ENCODE results near the gene SNRNP35.
"Not testable (repeated sequence)": the region's sequence is repeated elsewhere in the genome, so short reads cannot be mapped to it uniquely, and the experiment has no call there.

Gene SNRNP35

GRCh38 chr12:123491056-123491455, 33.1 kb downstream of the SNRNP35 start:
- no peak for DNase-seq

- DNase-seq: no peak
Observed at GRCh38 chr12:123491481-123491880, 33.5 kb downstream of the SNRNP35 start.

GRCh38 chr12:123492339-123493039, 34.5 kb downstream of the SNRNP35 start:
- DNase-seq: not testable (repeated sequence)

DNA sequence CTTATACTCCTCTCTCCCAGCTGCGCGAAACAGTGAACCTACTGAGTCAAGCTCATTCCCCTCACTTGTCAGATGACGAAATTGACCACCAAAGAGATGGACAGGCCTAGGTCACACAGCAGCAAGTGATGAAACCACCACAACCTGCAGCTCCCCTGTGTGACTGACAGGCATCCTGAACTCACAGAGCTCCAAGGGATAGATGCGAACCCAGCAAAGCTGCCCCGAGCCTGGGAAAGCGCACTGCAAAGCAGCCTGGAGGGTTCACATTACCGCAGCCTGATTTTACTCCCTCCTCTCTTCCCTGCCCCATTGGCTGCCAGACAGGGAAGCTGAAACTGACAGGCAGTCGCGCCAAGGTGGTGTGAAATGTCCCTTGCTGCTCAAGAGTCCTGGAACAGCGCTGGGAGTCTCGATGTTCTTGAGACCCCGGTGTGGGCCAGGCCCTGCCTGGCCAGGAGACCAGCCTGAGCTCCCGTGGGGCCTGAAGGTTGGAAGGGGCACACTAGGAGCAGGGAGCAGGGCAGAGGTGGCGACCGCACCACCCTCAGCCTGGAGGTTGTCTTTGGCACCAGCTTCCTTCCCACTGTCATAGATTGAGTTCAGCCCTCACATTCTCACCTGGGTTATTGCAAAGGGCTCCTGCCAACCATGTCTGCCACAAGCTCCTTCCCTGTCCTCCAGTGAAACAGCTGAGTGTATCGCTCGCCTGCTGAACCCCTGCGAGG, 36.3 kb downstream of the SNRNP35 start:
- DNase-seq: no peak

DNA sequence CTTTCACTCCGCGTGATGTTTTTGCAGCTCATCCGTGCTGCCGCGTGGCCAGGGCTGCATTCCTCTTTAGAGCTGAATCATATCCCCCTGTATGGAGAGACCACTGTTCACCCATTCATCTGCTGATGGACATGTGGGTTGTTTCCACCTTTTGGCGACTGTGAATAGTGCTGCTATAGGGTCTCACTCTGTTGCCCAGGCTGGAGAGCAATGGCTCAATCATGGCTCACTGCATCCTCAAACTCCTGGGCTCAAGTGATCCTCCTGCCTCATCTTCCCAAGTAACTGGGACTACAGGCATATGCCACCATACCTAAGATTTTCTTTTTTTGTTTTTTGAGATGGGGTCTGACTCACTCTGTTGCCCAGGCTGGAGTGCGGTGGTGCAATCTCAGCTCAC, 39.1 kb downstream of the SNRNP35 start:
- no peak for DNase-seq

DNA sequence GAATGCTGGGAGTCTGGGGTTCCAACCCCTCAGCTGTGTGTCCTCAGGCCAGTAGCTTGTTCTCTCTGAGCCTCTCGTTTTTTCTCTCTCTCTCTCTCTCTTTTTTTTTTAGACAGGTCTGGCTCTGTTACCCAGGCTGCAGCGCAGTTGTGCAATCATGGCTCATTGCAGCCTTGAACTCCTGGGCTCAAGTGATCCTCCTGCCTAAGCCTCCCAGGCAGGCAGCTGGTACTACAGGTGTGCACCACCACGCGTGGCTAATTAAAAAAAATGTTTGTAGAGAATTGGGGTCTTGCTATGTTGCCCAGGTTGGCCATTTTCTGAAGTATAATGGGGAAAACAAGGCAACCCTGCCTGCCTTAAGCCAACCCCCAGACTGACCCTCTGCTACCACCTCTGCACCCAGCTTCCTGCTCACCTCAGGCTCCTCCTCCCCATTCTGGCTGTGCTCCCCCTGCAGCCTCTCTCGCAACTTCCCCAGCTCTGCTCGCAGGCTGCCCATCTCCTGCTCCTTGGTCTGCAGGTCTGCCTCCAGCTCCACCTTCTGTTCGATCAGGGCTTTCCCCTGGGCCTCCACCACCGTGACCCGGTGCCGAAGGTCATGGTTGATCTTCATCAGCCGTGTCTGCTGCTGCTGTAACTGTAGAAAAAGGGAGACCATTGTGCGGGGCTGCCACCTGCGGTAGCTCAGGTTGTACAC, 40.3 kb downstream of the SNRNP35 start:
- no peak for DNase-seq

- no peak for DNase-seq
Observed at GRCh38 chr12:123499332-123499731, 41.4 kb downstream of the SNRNP35 start.

- no peak for DNase-seq
Observed at GRCh38 chr12:123502163-123502704, 44.3 kb downstream of the SNRNP35 start.

DNA sequence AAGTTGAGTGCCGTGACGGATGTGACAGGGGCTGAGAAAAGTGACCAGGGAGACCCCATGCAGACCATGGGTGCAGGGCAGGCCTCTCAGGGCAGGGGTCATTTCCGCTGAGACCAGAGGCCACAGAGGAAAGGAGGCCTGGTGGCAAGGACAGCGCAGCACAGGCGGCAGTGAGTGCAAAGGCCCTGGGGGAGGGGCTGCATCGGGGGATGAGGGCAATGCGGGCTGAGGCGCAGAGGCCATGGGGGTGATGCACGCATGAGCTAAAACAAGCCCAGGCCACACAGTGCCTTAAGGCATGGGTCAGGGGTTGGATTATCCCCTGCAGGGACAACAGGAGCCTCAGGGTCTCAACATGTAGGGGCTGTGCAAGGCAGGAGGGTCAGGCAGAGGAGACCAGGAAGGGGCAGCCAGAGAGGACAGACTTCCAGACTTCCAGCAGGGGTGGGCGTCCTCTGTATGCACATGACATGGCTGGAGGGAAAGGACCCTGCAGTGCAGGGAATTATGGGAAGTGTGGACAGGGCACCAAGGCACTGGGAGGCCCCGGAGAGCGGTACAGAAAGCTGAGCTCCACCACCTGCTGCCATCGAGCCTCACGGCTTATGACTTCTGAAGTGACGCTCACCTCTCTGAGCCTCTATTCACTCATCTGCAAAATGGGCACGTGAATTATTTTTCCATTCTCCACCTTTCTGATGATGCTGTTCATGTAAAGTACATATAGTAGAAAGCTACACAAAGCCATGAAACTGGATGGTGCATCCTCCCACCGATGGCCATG, 48.3 kb downstream of the SNRNP35 start:
- DNase-seq: no peak

- DNase-seq: no peak
Observed at GRCh38 chr12:123506843-123507236, 48.9 kb downstream of the SNRNP35 start.

DNA sequence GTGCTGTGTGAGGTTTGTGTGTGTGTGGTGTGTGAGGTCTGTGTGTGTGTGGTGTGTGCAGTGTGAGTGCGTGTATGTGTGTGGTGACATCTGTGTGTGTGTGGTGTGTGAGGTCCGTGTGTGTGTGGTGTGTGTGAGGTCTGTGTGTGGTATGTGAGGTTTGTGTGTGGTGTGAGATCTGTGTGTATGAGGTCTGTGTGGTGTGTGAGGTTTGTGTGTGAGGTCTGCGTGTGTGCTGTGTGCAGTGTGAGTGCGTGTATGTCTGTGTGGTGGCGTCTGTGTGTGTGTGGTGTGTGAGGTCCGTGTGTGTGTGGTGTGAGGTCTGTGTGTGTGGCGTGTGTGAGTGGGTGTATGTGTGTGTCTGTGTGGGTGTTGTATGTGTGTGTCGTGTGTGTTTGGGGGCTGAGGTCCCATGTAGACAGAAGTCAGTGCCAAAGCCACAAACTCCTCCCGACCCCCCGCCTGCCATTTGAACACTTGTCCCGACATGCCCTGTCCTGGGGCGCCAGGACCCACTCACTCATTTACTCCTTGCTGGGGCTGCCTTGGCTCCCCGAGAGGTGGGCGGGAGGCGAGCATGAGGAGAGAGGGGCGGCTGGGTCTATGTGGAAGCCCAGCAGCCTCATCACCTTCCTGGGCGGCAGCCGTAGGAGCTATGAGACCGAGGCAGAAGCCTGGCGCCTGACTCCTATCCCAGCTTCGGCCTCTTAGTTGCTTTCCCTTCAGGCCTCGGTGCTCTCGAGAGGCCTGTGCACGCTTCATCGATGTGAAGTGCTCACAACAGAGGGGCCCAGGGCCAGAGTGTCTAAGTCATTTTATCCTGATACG, 55.1 kb downstream of the SNRNP35 start:
- DNase-seq: no peak

GRCh38 chr12:123513805-123514204, 55.9 kb downstream of the SNRNP35 start:
- no peak for DNase-seq

GRCh38 chr12:123514582-123515221, 56.8 kb downstream of the SNRNP35 start:
- not testable (repeated sequence) for DNase-seq

- no peak for DNase-seq
Observed at GRCh38 chr12:123516216-123516780, 58.4 kb downstream of the SNRNP35 start.

Measured in NCI-H1436 (cell line).